Measurements from ENCODE around the gene FAM216B.

Gene FAM216B

DNA sequence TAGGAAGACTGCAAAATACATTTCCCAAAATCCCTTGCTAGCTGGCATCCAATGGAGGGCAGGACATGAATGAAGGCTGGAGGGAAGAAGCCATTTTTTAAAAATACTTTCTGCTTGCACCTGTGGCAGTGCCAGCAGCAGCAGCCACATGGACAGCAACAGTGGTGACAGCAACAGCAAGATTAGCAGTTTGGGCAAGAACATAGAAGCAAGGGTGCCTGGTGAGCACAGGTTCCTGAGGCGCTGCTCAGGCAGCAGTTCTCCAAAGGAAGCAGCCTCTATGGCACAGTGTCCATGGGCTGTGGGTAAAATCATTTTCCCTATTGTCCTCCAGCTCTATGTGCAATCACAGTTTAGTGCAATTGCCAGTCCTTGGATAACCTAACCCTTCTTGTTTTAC is 1.3 kb upstream of the FAM216B start:
- Histone ChIP-seq H3K27ac (ENCODE audit: low read depth, low read length) (no peak overlapping the region), H3K27me3 (ENCODE audit: control insufficient read depth, insufficient read depth, low read length) (no peaks in the 10 kb centered on the region)

DNA sequence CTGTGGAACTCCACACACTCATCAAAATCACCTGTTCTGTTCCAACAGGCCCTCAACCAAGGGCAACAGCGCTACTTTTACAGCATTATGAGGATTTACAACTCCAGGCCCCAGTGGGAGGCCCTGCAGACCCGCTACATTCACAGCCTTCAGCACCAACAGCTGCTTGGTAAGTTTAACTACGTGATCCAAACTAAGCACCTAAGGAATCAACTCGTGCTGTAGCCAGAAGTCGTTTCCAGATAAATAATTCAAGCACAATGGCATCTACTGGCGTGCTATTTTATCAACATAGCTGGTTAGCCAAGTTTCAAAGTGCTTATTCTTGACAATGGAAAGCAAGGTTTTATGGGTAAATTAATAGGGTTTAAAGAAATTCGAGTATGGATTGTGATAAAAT is 5.3 kb downstream of the FAM216B start:
- H3K27me3 ChIP-seq (ENCODE audit: control insufficient read depth, insufficient read depth, low read length) = no peaks in the 10 kb centered on the region
- H3K4me3 ChIP-seq (ENCODE audit: low read depth, low read length) = no peak overlapping the region
- H3K36me3 ChIP-seq (ENCODE audit: control insufficient read depth, insufficient read depth, low read length) = no peaks in the 10 kb centered on the region
- H3K9ac ChIP-seq (ENCODE audit: low read depth, low read length) = no peak overlapping the region
- H3K9me3 ChIP-seq (ENCODE audit: control insufficient read depth, insufficient read depth, low read length) = 0 out of 2 replicates have a peak, but pooled peaks cover 3% of the 10 kb centered on the region
- no peak overlapping the region for H3K27ac ChIP-seq (ENCODE audit: low read depth, low read length)
- H3K4me1 ChIP-seq (ENCODE audit: control insufficient read depth, insufficient read depth, low read length) = no peaks in the 10 kb centered on the region

More for the DNA sequence above, 1.3 kb upstream of the FAM216B start:
- no peaks in the 10 kb centered on the region for H3K9me3 ChIP-seq (ENCODE audit: control insufficient read depth, insufficient read depth, low read length)
- no peaks in the 10 kb centered on the region for H3K36me3 ChIP-seq (ENCODE audit: control insufficient read depth, insufficient read depth, low read length)
- no peak overlapping the region for H3K9ac ChIP-seq (ENCODE audit: low read depth, low read length)
- H3K4me1 ChIP-seq (ENCODE audit: control insufficient read depth, insufficient read depth, low read length) = no peaks in the 10 kb centered on the region
- no peak overlapping the region for H3K4me3 ChIP-seq (ENCODE audit: low read depth, low read length)

DNA sequence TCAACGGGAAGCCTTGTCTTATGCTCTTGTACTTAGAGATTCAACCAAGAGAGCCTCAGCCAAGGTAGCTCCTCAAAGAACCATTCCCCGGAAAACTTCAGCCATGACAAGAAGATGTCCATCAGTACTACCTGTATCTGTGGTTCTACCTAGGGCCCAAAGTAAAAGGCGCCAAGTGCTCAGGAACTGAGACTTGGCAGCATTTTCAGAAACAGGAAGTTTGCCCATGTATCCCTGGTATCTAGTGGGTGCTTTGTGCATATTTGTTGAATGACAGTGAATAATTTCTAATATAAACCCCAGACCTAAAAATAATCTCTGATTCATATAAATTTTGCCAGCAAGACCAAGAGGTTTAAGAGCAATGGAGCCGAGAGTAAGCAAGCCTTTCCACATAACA is 7.2 kb downstream of the FAM216B start:
- H3K9me3 ChIP-seq (ENCODE audit: control insufficient read depth, insufficient read depth, low read length) = 0 out of 2 replicates have a peak, but pooled peaks cover 3% of the 10 kb centered on the region
- no peak overlapping the region for H3K27ac ChIP-seq (ENCODE audit: low read depth, low read length)
- H3K36me3 ChIP-seq (ENCODE audit: control insufficient read depth, insufficient read depth, low read length) = no peaks in the 10 kb centered on the region
- H3K9ac ChIP-seq (ENCODE audit: low read depth, low read length) = no peak overlapping the region
- H3K4me1 ChIP-seq (ENCODE audit: control insufficient read depth, insufficient read depth, low read length) = no peaks in the 10 kb centered on the region
- no peak overlapping the region for H3K4me3 ChIP-seq (ENCODE audit: low read depth, low read length)
- H3K27me3 ChIP-seq (ENCODE audit: control insufficient read depth, insufficient read depth, low read length) = no peaks in the 10 kb centered on the region

DNA sequence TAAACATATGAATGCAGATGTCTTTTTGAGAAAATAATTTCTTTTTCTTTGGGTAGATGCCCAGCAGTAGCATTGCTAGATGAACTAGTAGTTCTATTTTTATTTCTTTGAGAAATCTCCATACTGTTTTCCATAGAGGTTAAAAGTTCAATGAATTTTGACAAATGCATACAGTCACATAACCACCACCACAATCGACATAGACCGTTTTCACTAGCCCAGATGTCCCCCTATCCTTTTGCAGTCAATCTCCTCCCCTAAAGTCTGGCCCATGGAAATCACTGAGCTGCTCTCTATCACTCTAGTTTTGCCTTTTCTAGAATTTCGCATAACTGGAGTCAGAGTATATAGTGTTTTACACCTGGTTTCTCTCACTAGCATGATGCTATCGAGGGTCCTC is 10.8 kb downstream of the FAM216B start:
- Histone ChIP-seq H3K4me1 (ENCODE audit: control insufficient read depth, insufficient read depth, low read length) (peaks cover 18% of the 10 kb centered on the region), H3K36me3 (ENCODE audit: control insufficient read depth, insufficient read depth, low read length) (no peaks in the 10 kb centered on the region), H3K27ac (ENCODE audit: low read depth, low read length) (no peak overlapping the region), H3K9ac (ENCODE audit: low read depth, low read length) (no peak overlapping the region), H3K4me3 (ENCODE audit: low read depth, low read length) (no peak overlapping the region), H3K9me3 (ENCODE audit: control insufficient read depth, insufficient read depth, low read length) (0 out of 2 replicates have a peak, but pooled peaks cover 3% of the 10 kb centered on the region), H3K27me3 (ENCODE audit: control insufficient read depth, insufficient read depth, low read length) (no peaks in the 10 kb centered on the region)

DNA sequence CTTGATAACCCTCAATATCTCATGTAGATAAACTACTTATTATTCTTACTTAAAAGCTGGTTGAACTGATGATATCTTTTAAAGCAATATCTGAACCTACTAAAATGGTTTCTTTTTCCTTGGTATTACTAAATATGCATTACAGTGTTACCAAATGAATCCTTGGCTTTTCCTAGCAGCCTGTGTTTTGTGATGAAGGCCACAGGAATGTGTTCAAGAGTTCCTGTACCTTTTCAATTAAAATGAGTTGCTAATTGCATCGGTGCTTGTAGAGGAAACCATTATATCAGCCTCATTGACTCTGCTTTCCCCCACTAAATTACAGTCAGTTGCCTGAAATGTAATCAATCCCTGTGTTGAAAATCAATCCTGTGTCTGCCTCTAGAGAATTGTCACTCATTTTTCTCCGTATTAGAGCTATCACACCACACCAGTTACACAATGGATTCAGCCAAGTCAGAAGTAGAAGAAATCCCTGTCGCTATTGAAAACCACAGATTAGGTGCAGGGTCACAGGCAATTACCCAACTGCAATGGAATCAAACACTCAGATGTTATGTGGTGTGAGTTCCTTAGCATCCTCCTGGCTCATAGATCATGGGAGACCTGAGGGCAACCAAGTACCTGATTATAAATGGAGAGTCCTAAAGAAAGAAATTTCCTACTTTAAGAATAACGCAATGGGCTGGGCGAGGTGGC is 13.3 kb downstream of the FAM216B start:
- H3K27me3 ChIP-seq (ENCODE audit: control insufficient read depth, insufficient read depth, low read length) = no peaks in the 10 kb centered on the region
- no peak overlapping the region for H3K9ac ChIP-seq (ENCODE audit: low read depth, low read length)
- no peak overlapping the region for H3K27ac ChIP-seq (ENCODE audit: low read depth, low read length)
- H3K4me3 ChIP-seq (ENCODE audit: low read depth, low read length) = no peak overlapping the region
- H3K9me3 ChIP-seq (ENCODE audit: control insufficient read depth, insufficient read depth, low read length) = no peaks in the 10 kb centered on the region
- peaks cover 19% of the 10 kb centered on the region for H3K4me1 ChIP-seq (ENCODE audit: control insufficient read depth, insufficient read depth, low read length)
- H3K36me3 ChIP-seq (ENCODE audit: control insufficient read depth, insufficient read depth, low read length) = no peaks in the 10 kb centered on the region

DNA sequence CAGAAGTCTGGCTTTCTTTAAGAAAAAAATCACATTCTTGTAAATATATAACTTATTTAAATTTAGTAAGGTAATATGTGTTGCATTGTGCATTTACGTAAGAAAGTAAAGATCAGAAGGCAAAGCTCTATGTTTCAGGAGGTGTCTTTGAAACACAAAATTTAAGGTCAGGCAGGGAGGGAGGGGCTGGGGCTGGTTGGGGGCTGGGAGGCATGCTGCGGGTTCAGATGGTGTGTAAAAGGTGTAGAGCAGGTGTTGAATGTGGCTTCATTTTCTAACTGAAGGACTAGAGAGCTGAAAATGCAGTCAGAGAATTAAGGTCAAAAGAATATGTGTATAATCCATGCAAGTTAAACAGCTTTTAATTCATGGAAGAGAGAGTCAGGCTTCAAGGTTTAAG is 14.3 kb downstream of the FAM216B start:
- no peak overlapping the region for H3K4me3 ChIP-seq (ENCODE audit: low read depth, low read length)
- no peaks in the 10 kb centered on the region for H3K27me3 ChIP-seq (ENCODE audit: control insufficient read depth, insufficient read depth, low read length)
- H3K9me3 ChIP-seq (ENCODE audit: control insufficient read depth, insufficient read depth, low read length) = no peaks in the 10 kb centered on the region
- no peak overlapping the region for H3K9ac ChIP-seq (ENCODE audit: low read depth, low read length)
- H3K36me3 ChIP-seq (ENCODE audit: control insufficient read depth, insufficient read depth, low read length) = no peaks in the 10 kb centered on the region
- peaks cover 19% of the 10 kb centered on the region for H3K4me1 ChIP-seq (ENCODE audit: control insufficient read depth, insufficient read depth, low read length)
- no peak overlapping the region for H3K27ac ChIP-seq (ENCODE audit: low read depth, low read length)

DNA sequence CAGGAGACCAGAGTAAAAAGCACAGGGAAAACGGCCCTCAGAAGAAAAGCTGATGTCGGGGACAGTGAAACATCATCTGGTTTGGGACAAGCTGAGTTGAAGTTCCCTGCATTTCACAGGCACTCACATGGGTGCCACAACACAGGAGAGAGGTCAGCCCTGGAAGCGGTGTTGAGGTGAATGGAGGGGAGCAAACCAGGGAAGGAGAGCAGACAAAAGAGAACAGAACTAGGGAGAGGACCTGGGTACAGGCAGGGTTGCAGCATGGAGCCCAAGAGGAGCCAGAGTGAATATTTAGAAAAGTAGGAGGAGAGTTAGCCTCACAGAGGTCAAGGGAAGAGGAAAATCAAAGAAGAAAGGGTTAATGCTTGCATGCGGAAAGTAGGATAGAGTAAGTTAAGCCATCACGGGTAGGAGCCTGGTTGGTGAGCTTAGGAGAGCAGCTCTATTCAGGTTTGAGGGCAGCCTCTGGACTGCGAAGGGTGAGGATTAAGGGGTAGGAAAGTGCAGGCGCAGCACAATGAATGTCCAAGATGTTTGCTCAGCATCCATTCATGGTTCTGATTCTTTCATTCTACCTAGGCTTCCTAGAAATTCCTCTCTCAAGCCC is 15.5 kb downstream of the FAM216B start:
- no peaks in the 10 kb centered on the region for H3K36me3 ChIP-seq (ENCODE audit: control insufficient read depth, insufficient read depth, low read length)
- H3K4me1 ChIP-seq (ENCODE audit: control insufficient read depth, insufficient read depth, low read length) = peaks cover 19% of the 10 kb centered on the region
- no peaks in the 10 kb centered on the region for H3K9me3 ChIP-seq (ENCODE audit: control insufficient read depth, insufficient read depth, low read length)
- no peak overlapping the region for H3K27ac ChIP-seq (ENCODE audit: low read depth, low read length)
- no peak overlapping the region for H3K4me3 ChIP-seq (ENCODE audit: low read depth, low read length)
- no peaks in the 10 kb centered on the region for H3K27me3 ChIP-seq (ENCODE audit: control insufficient read depth, insufficient read depth, low read length)
- H3K9ac ChIP-seq (ENCODE audit: low read depth, low read length) = no peak overlapping the region

DNA sequence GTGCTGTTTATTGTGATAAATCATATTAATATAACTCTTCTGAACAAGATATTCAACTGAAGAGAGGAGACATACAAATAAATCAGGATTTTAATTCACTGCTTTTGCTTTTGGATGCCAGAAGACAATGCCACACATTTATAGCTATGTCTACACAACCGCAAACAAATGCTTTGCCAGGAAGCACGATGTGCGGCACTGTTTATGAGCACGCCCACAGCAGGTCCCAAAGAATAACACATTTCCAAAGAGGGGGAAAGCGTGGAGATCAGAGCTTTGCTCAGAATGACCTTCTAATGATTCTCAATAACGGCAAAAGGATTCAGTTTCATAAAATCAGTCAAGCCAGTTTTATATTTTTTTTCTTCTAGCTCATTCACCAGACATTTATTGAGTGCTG is 16.7 kb downstream of the FAM216B start:
- no peak overlapping the region for H3K4me3 ChIP-seq (ENCODE audit: low read depth, low read length)
- H3K27me3 ChIP-seq (ENCODE audit: control insufficient read depth, insufficient read depth, low read length) = no peaks in the 10 kb centered on the region
- peaks cover 19% of the 10 kb centered on the region for H3K4me1 ChIP-seq (ENCODE audit: control insufficient read depth, insufficient read depth, low read length)

DNA sequence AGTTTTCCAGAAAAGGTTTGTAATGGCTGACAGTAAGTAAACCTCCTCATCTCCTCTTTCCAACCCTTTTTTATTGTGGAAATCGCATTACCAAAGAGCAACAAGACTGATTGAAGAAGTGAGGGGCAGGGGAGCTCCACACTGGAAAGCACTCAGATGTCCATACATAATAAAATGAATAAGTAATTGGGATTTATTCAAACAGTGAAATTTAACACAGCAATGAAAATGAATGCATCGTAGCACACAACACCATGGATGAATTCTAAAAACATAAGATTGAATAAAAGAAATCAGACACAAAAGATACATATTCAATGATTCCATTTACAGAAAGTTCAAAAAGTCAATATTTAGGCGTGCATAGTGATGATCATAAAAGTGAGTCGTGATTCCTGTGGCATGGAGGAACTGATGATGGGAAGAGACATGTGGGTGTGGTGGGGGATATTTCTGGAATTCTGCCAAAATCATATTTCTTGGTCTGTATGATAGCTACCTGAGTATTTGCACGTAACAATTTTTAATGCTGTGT is 18.8 kb downstream of the FAM216B start:
- Histone ChIP-seq H3K4me3 (ENCODE audit: low read depth, low read length) (no peak overlapping the region), H3K4me1 (ENCODE audit: control insufficient read depth, insufficient read depth, low read length) (peaks cover 10% of the 10 kb centered on the region), H3K27ac (ENCODE audit: low read depth, low read length) (no peak overlapping the region), H3K9me3 (ENCODE audit: control insufficient read depth, insufficient read depth, low read length) (no peaks in the 10 kb centered on the region), H3K27me3 (ENCODE audit: control insufficient read depth, insufficient read depth, low read length) (no peaks in the 10 kb centered on the region), H3K36me3 (ENCODE audit: control insufficient read depth, insufficient read depth, low read length) (no peaks in the 10 kb centered on the region), H3K9ac (ENCODE audit: low read depth, low read length) (no peak overlapping the region)

More for the DNA sequence above, 16.7 kb downstream of the FAM216B start:
- H3K36me3 ChIP-seq (ENCODE audit: control insufficient read depth, insufficient read depth, low read length) = no peaks in the 10 kb centered on the region
- H3K9me3 ChIP-seq (ENCODE audit: control insufficient read depth, insufficient read depth, low read length) = no peaks in the 10 kb centered on the region
- H3K27ac ChIP-seq (ENCODE audit: low read depth, low read length) = no peak overlapping the region
- no peak overlapping the region for H3K9ac ChIP-seq (ENCODE audit: low read depth, low read length)

DNA sequence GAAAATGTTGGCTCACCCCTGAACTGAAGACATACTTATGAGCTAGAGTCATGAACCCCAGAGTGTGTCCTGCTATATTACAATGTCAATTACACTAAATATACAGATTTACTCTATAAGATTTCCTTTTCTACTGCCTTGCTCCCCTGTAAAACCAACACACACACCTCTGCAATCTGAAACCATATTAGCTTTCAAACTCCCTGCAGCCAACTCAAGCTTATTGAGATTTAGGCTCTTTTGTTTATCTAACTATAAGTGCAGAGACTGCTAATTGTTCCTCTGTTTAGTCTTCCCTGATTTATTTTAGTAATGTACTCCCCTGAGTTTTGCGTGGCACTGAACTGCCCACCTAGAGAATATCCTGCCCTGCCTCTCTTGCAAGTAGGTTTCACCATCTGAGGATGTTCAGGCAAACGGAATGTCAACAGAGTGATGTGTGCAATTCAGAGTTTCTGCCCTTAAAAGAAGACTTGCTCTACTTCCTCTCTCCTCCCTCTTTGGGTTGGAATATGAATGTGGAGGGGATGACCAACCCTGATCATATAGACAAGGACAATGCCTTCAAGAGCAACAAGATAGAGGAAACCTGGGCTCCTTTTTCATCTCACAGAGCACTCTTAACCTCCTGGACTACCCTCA is 22.3 kb downstream of the FAM216B start:
- Histone ChIP-seq H3K9me3 (ENCODE audit: control insufficient read depth, insufficient read depth, low read length) (no peaks in the 10 kb centered on the region), H3K27me3 (ENCODE audit: control insufficient read depth, insufficient read depth, low read length) (no peaks in the 10 kb centered on the region), H3K27ac (ENCODE audit: low read depth, low read length) (no peak overlapping the region), H3K36me3 (ENCODE audit: control insufficient read depth, insufficient read depth, low read length) (no peaks in the 10 kb centered on the region), H3K9ac (ENCODE audit: low read depth, low read length) (no peak overlapping the region), H3K4me3 (ENCODE audit: low read depth, low read length) (no peak overlapping the region), H3K4me1 (ENCODE audit: control insufficient read depth, insufficient read depth, low read length) (no peaks in the 10 kb centered on the region)

Data from HUES48 (cell line).